Nephron (organoid): ENCODE results near the gene SRGAP3.

Experiments used
- H3K27ac Mint-ChIP-seq, 3 experiments: 2 replicates each; pipeline ENCODE4 v1.8.0; 2020; ENCODE audit warnings: mixed read lengths in 3 of 3, mild to moderate bottlenecking in 2 of 3, moderate library complexity in 1 of 3
- H3K27me3 Mint-ChIP-seq: 2 replicates; pipeline ENCODE4 v1.8.0; 2021; ENCODE audit warnings: low read depth, mild to moderate bottlenecking, moderate library complexity, mixed read lengths
- H3K36me3 Mint-ChIP-seq: 2 replicates; pipeline ENCODE4 v1.8.0; 2020; ENCODE audit warnings: low read depth, mixed read lengths
- H3K4me1 Mint-ChIP-seq: 2 replicates; pipeline ENCODE4 v1.8.0; 2020; ENCODE audit warnings: mixed read lengths
- H3K4me3 Mint-ChIP-seq, 3 experiments: 2 replicates each; pipeline ENCODE4 v1.8.0; 2020; ENCODE audit warnings: mild to moderate bottlenecking in 3 of 3, mixed read lengths in 3 of 3, moderate library complexity in 2 of 3
- H3K9me3 Mint-ChIP-seq: 2 replicates; pipeline ENCODE4 v1.8.0; 2020; ENCODE audit warnings: mixed read lengths
- CTCF ChIP-seq, 3 experiments: fragments of 200-600 bp; sonication (generic); IDR thresholded peaks; one replicate each; pipeline ENCODE4 v1.5.0; 2021; ENCODE audit warnings: antibody characterized with exemption in 3 of 3; ENCODE audit not compliant: unreplicated experiment in 3 of 3

Gene SRGAP3

GRCh38 chr3:9107738-9108137, 141.7 kb downstream of the SRGAP3 start:
- peaks cover 4% of the 10 kb centered on the region for H3K27me3 Mint-ChIP-seq
- peaks cover 43% of the 10 kb centered on the region for H3K4me1 Mint-ChIP-seq
- no peak overlapping the region for H3K4me3 Mint-ChIP-seq
- H3K27ac Mint-ChIP-seq: no peak overlapping the region
- H3K9me3 Mint-ChIP-seq: no peaks in the 10 kb centered on the region
- peaks cover 21% of the 10 kb centered on the region for H3K36me3 Mint-ChIP-seq
- TF ChIP-seq CTCF (IDR thresholded peaks at IDR 0.05; ENCODE audit: unreplicated experiment in 3 of 3): no peak

GRCh38 chr3:9105421-9105820, 144.0 kb downstream of the SRGAP3 start:
- no peaks in the 10 kb centered on the region for H3K9me3 Mint-ChIP-seq

GRCh38 chr3:9104121-9104520, 145.3 kb downstream of the SRGAP3 start:
- no peak for TF ChIP-seq CTCF (IDR thresholded peaks at IDR 0.05; ENCODE audit: unreplicated experiment in 3 of 3)
- Mint-ChIP-seq H3K36me3 (peaks cover 13% of the 10 kb centered on the region), H3K27me3 (no peaks in the 10 kb centered on the region), H3K9me3 (no peaks in the 10 kb centered on the region), H3K4me3 (no peak overlapping the region), H3K4me1 (peaks cover 42% of the 10 kb centered on the region), H3K27ac (no peak overlapping the region)

More at GRCh38 chr3:9105421-9105820, 144.0 kb downstream of the SRGAP3 start:
- Mint-ChIP-seq H3K27ac (no peak overlapping the region), H3K27me3 (peaks cover 4% of the 10 kb centered on the region), H3K4me3 (no peak overlapping the region), H3K36me3 (peaks cover 13% of the 10 kb centered on the region), H3K4me1 (peaks cover 41% of the 10 kb centered on the region)
- TF ChIP-seq CTCF (IDR thresholded peaks at IDR 0.05; ENCODE audit: unreplicated experiment in 3 of 3): no peak

GRCh38 chr3:9102240-9102981, 147.0 kb downstream of the SRGAP3 start:
- no peak overlapping the region for H3K4me3 Mint-ChIP-seq
- peaks cover 44% of the 10 kb centered on the region for H3K4me1 Mint-ChIP-seq
- peak overlapping the region; percentile 87 to 94 (median 88) for H3K27ac Mint-ChIP-seq
- no peak for TF ChIP-seq CTCF (IDR thresholded peaks at IDR 0.05; ENCODE audit: unreplicated experiment in 3 of 3)
- H3K27me3 Mint-ChIP-seq: peaks cover 5% of the 10 kb centered on the region
- no peaks in the 10 kb centered on the region for H3K9me3 Mint-ChIP-seq
- peaks cover 13% of the 10 kb centered on the region for H3K36me3 Mint-ChIP-seq

GRCh38 chr3:9101286-9101685, 148.2 kb downstream of the SRGAP3 start:
- peak overlapping the region in 1 of 3 experiments; percentile 49 for H3K27ac Mint-ChIP-seq
- H3K9me3 Mint-ChIP-seq: no peaks in the 10 kb centered on the region
- peaks cover 5% of the 10 kb centered on the region for H3K27me3 Mint-ChIP-seq
- H3K4me3 Mint-ChIP-seq: no peak overlapping the region
- H3K4me1 Mint-ChIP-seq: peaks cover 44% of the 10 kb centered on the region
- no peak for TF ChIP-seq CTCF (IDR thresholded peaks at IDR 0.05; ENCODE audit: unreplicated experiment in 3 of 3)
- H3K36me3 Mint-ChIP-seq: peaks cover 13% of the 10 kb centered on the region

GRCh38 chr3:9100513-9100894, 148.9 kb downstream of the SRGAP3 start:
- TF ChIP-seq CTCF (IDR thresholded peaks at IDR 0.05; ENCODE audit: unreplicated experiment in 3 of 3): no peak
- H3K36me3 Mint-ChIP-seq: peaks cover 13% of the 10 kb centered on the region
- H3K9me3 Mint-ChIP-seq: no peaks in the 10 kb centered on the region
- peaks cover 5% of the 10 kb centered on the region for H3K27me3 Mint-ChIP-seq
- H3K4me1 Mint-ChIP-seq: peaks cover 42% of the 10 kb centered on the region
- H3K4me3 Mint-ChIP-seq: no peak overlapping the region
- H3K27ac Mint-ChIP-seq: peak overlapping the region; percentile 10 to 94 (median 48)
